Measurements from ENCODE around the gene SLC16A2.

- no peak for TF ChIP-seq ZFX (IDR thresholded peaks at IDR 0.05)
- no peak for TF ChIP-seq EZH2 (IDR thresholded peaks at IDR 0.05)
- no peak for TF ChIP-seq CTCF (IDR thresholded peaks at IDR 0.05 in 2 of 3, conservative IDR thresholded peaks at IDR 0.05 in 1 of 3; ENCODE audit: borderline replicate concordance in 1 of 3, insufficient read depth in 1 of 3, low read depth in 2 of 3, low read length in 2 of 3)
- no peak for TF ChIP-seq POLR2A (IDR thresholded peaks at IDR 0.05; ENCODE audit: borderline replicate concordance, extremely low read depth, insufficient read depth, insufficient read length)
- TF ChIP-seq ZBTB33 (IDR thresholded peaks at IDR 0.05; ENCODE audit: extremely low read depth, insufficient replicate concordance, low read length): no peak
- no peak for TF ChIP-seq REST (IDR thresholded peaks at IDR 0.05; ENCODE audit: low read depth)
These were observed 125.7 kb downstream of the SLC16A2 start for GRCh38 chrX:74546984-74547383.

Measured in HCT116 (cell line).